IMR-90 (cell line): ENCODE data around the gene SFTA2. TPM values are rescaled to one million over a fixed set of nuclear protein-coding genes. Genes with fewer than 3 reads are reported as not detected.
"Not testable (repeated sequence)": the region's sequence is repeated elsewhere in the genome, so short reads cannot be mapped to it uniquely, and the experiment has no call there.

Experiments
- ATAC-seq: fragments of 200-7000 bp; cut with Tn5 transposase; 2 replicates; pipeline ENCODE4 v1.9.1; 2020; ENCODE audit warnings: low read depth, mild to moderate bottlenecking, moderate library complexity
- BruUV-seq: library from RNA; stranded (reverse); fragments of 400-500 nt; replicated peaks from 2 replicates; lab custom pipeline; 2021; lab: Mats Ljungman, UMichigan
- CTCF ChIA-PET: fragments of 300-600 bp; formaldehyde crosslinking; extraction: SDS; loops from one replicate; lab custom pipeline; 2021; ENCODE audit warnings: antibody characterized with exemption; lab: Yijun Ruan, JAX
- POLR2A ChIA-PET: fragments of 300-600 bp; sonication (Branson Sonifier 250); formaldehyde crosslinking; loops from one replicate; lab custom pipeline; 2022; ENCODE audit warnings: antibody characterized with exemption; ENCODE audit not compliant: unreplicated experiment; lab: Charles Lee
- DNase-seq: peaks from one replicate; pipeline ENCODE4 v3.0.0; 2013
- H2AFZ ChIP-seq: replicated peaks from 2 replicates; pipeline ENCODE3; 2013; ENCODE audit warnings: low read length, mild to moderate bottlenecking; ENCODE audit not compliant: poor library complexity
- H2AK5ac ChIP-seq: 2 replicates; pipeline ENCODE4 v1.6.1; 2013; ENCODE audit warnings: low read depth, low read length, inconsistent platforms
- H2AK9ac ChIP-seq: replicated peaks from 2 replicates; pipeline ENCODE3; 2013; ENCODE audit warnings: mild to moderate bottlenecking, low read depth, low read length, moderate library complexity; ENCODE audit not compliant: poor library complexity
- H2BK120ac ChIP-seq: 2 replicates; pipeline ENCODE4 v1.6.1; 2013; ENCODE audit warnings: low read depth, low read length, inconsistent platforms
- H2BK15ac ChIP-seq: 3 replicates; pipeline ENCODE4 v1.6.1; 2013; ENCODE audit warnings: low read depth, low read length, inconsistent platforms
- H2BK20ac ChIP-seq: 2 replicates; pipeline ENCODE4 v1.6.1; 2013; ENCODE audit warnings: low read depth, mild to moderate bottlenecking, inconsistent platforms, low read length, moderate library complexity
- H2BK5ac ChIP-seq: 2 replicates; pipeline ENCODE4 v1.6.1; 2013; ENCODE audit warnings: mild to moderate bottlenecking, low read depth, low read length, inconsistent platforms; ENCODE audit not compliant: poor library complexity, severe bottlenecking
- H3K14ac ChIP-seq: replicated peaks from 2 replicates; pipeline ENCODE4 v1.6.1; 2013; ENCODE audit warnings: low read depth, low read length, inconsistent platforms
- H3K18ac ChIP-seq: 2 replicates; pipeline ENCODE4 v1.6.1; 2013; ENCODE audit warnings: low read depth, low read length, control low read depth
- H3K23ac ChIP-seq: 2 replicates; pipeline ENCODE4 v1.6.1; 2013; ENCODE audit warnings: low read depth, low read length, inconsistent platforms
- H3K27ac ChIP-seq: 2 replicates; pipeline ENCODE4 v1.5.1; 2013; ENCODE audit warnings: mild to moderate bottlenecking, control low read depth, low read length; ENCODE audit not compliant: insufficient read depth
- H3K27me3 ChIP-seq: 2 replicates; pipeline ENCODE4 v1.6.1; 2013; ENCODE audit warnings: low read length; ENCODE audit not compliant: control insufficient read depth, insufficient read depth
- H3K36me3 ChIP-seq: 2 replicates; pipeline ENCODE4 v1.6.1; 2013; ENCODE audit warnings: low read length, mixed read lengths; ENCODE audit not compliant: control insufficient read depth, insufficient read depth
- H3K4ac ChIP-seq: 2 replicates; pipeline ENCODE4 v1.6.1; 2013; ENCODE audit warnings: low read depth, low read length, inconsistent platforms
- H3K4me1 ChIP-seq: 2 replicates; pipeline ENCODE4 v1.6.1; 2013; ENCODE audit warnings: low read length, mixed read lengths; ENCODE audit not compliant: control insufficient read depth, insufficient read depth
- H3K4me2 ChIP-seq: 2 replicates; pipeline ENCODE4 v1.6.1; 2013; ENCODE audit warnings: low read depth, mild to moderate bottlenecking, control low read depth, low read length, moderate library complexity
- H3K4me3 ChIP-seq: 2 replicates; pipeline ENCODE4 v1.5.1; 2013; ENCODE audit warnings: low read depth, mild to moderate bottlenecking, control low read depth, low read length, moderate library complexity; ENCODE audit not compliant: insufficient read depth
- H3K56ac ChIP-seq: 2 replicates; pipeline ENCODE4 v1.6.1; 2013; ENCODE audit warnings: low read length, inconsistent platforms; ENCODE audit not compliant: insufficient read depth; ENCODE audit errors: extremely low read depth
- H3K79me1 ChIP-seq, 2 experiments: 2 replicates each; pipeline ENCODE4 v1.6.1; 2013; ENCODE audit warnings: low read length in 2 of 2, inconsistent platforms in 1 of 2, low read depth in 1 of 2
- H3K9ac ChIP-seq: 2 replicates; pipeline ENCODE4 v1.6.1; 2013; ENCODE audit warnings: low read depth, low read length, control low read depth
- H3K9me1 ChIP-seq: 2 replicates; pipeline ENCODE4 v1.6.1; 2013; ENCODE audit warnings: low read length, inconsistent platforms; ENCODE audit not compliant: insufficient read depth
- H3K9me3 ChIP-seq: 2 replicates; pipeline ENCODE4 v1.6.1; 2013; ENCODE audit warnings: low read length; ENCODE audit not compliant: control insufficient read depth, insufficient read depth
- H4K20me1 ChIP-seq: 2 replicates; pipeline ENCODE4 v1.6.1; 2013; ENCODE audit warnings: low read length, inconsistent platforms; ENCODE audit not compliant: insufficient read depth
- H4K5ac ChIP-seq: 2 replicates; pipeline ENCODE4 v1.6.1; 2013; ENCODE audit warnings: mild to moderate bottlenecking, low read depth, low read length, control low read depth
- H4K8ac ChIP-seq, 2 experiments: 2 replicates each; pipeline ENCODE4 v1.6.1; 2013; ENCODE audit warnings: low read depth in 2 of 2, low read length in 2 of 2, control low read depth in 1 of 2, inconsistent platforms in 1 of 2
- H4K91ac ChIP-seq: 2 replicates; pipeline ENCODE4 v1.6.1; 2013; ENCODE audit warnings: low read depth, low read length, inconsistent platforms; ENCODE audit not compliant: insufficient read depth
- whole genome bisulfite sequencing, 2 experiments: methylation state at CpG; one replicate each; pipeline versions ENCODE4 v1.1.5 to v1.1.7; 2013; ENCODE audit warnings: missing lambda C conversion rate in 2 of 2; ENCODE audit not compliant: insufficient read length in 1 of 2; ENCODE audit errors: extremely low coverage in 2 of 2; 5-methylcytosine and 5-hydroxymethylcytosine counted together
- dilution Hi-C: fragments of 300-500 bp; cut with HindIII; formaldehyde crosslinking; loops from one replicate; pipeline ENCODE4 v1.14.3; 2018; ENCODE audit warnings: low sequenced_read_pairs; ENCODE audit not compliant: unreplicated experiment
- in situ Hi-C: fragments of 300-500 bp; cut with MboI; formaldehyde crosslinking; loops from 3 replicates; pipeline ENCODE4 v1.14.3; 2019; ENCODE audit warnings: low sequenced_read_pairs, inconsistent platforms, mixed read lengths
- intact Hi-C: fragments of 100-400 bp; cut with micrococcal nuclease; formaldehyde crosslinking; loops from 2 replicates; pipeline ENCODE4 v1.10.0; 2022
- polyA plus RNA-seq, 3 experiments: library from polyadenylated mRNA; depleted of rRNA; stranded (reverse); fragments of >200 nt; gene quantifications; 2 replicates each; pipeline ENCODE4 v1.2.3, GENCODE V29; 2012; ENCODE audit warnings: low replicate concordance in 1 of 3
- total RNA-seq: library from RNA; depleted of rRNA; stranded (reverse); fragments of >200 nt; gene quantifications from 2 replicates; pipeline ENCODE4 v1.2.3, GENCODE V29; 2012

Gene SFTA2
- total and polyA plus RNA-seq, 2 of the 4 experiments (the other 2 are of a cell fraction) = not detected

- Histone ChIP-seq H4K8ac (peak overlapping the region; percentile 1 to 76; a peak in 1 of 4 replicates), H2AK9ac (peak overlapping the region; percentile 96), H3K4ac (peak overlapping the region; percentile 13; the same call in 1 of the 2 replicates), H2AFZ (peak overlapping the region; percentile 96), H3K79me1 (peaks cover 13 to 19% of the 10 kb centered on the region in 2 experiments), H3K4me2 (peak overlapping the region; percentile 60), H3K4me3 (peak overlapping the region; percentile 96), H3K36me3 (peaks cover 13% of the 10 kb centered on the region)
- H3K27ac ChIP-seq, H4K5ac ChIP-seq, BruUV-seq, H2BK5ac ChIP-seq, intact Hi-C loops, H4K91ac ChIP-seq, H2BK20ac ChIP-seq, H3K9me1 ChIP-seq, H2BK15ac ChIP-seq, H3K14ac ChIP-seq, H4K20me1 ChIP-seq, H3K23ac ChIP-seq, H3K27me3 ChIP-seq, H3K18ac ChIP-seq, H3K9me3 ChIP-seq, H3K9ac ChIP-seq, H2AK5ac ChIP-seq, H3K56ac ChIP-seq, H3K4me1 ChIP-seq, in situ Hi-C loops, DNase-seq, dilution Hi-C loops, ATAC-seq, H2BK120ac ChIP-seq: not testable (repeated sequence)
- POLR2A ChIA-PET = interaction anchor here (1.0 kb wide), 1 partner anchor 126 kb away, joined by 3 read pairs; no protein-coding TSS in a partner anchor
- CTCF ChIA-PET = interaction anchor here (0.6 to 2.5 kb wide), 3 partner anchors 78 to 172 kb away, joined by 4 to 8 read pairs (median 4); no protein-coding TSS in a partner anchor
- WGBS, 2 experiments = 44% methylated on average over 11 of the region's 16 CpGs; no CpG with 5 or more reads in 1 of the 2 experiments
These were observed 24.6 kb downstream of the SFTA2 start for GRCh38 chr6:30907290-30907757.
